A673 (cell line): ENCODE results near the gene FNDC10. TPM values are rescaled to one million over a fixed set of nuclear protein-coding genes. Genes with fewer than 3 reads are reported as not detected.
A peak's percentile ranks its signal among the peaks of the same experiment; 100 is the strongest.

Experiments
- BruUV-seq: library from RNA; stranded (reverse); fragments of 400-500 nt; replicated peaks from 2 replicates; lab custom pipeline; 2021; lab: Mats Ljungman, UMichigan
- CTCF ChIA-PET: fragments of 300-600 bp; sonication (Branson Sonifier 250); formaldehyde crosslinking; loops from one replicate; lab custom pipeline; 2022; ENCODE audit warnings: antibody characterized with exemption; lab: Charles Lee
- POLR2A ChIA-PET: fragments of 300-600 bp; sonication (Branson Sonifier 250); formaldehyde crosslinking; loops from one replicate; lab custom pipeline; 2022; ENCODE audit warnings: antibody characterized with exemption; ENCODE audit not compliant: low non-redundant PET; lab: Charles Lee
- DNase-seq: peaks from one replicate; pipeline ENCODE4 v3.0.0-alpha.2; 2015; ENCODE audit warnings: low spot score
- H3K27ac ChIP-seq: fragments of 200-600 bp; sonication (generic); 2 replicates; pipeline ENCODE4 v1.5.1; 2016; ENCODE audit warnings: mixed run types, low read depth, mild to moderate bottlenecking, mixed read lengths, antibody characterized with exemption, low read length; ENCODE audit not compliant: poor library complexity, severe bottlenecking
- H3K27me3 ChIP-seq: fragments of 200-600 bp; sonication (generic); replicated peaks from 2 replicates; pipeline ENCODE4 v1.6.1; 2017; ENCODE audit warnings: mixed run types, low read depth, mild to moderate bottlenecking, mixed read lengths, antibody characterized with exemption, low read length; ENCODE audit not compliant: insufficient read depth, poor library complexity
- H3K36me3 ChIP-seq: fragments of 200-600 bp; sonication (generic); 2 replicates; pipeline ENCODE4 v1.6.1; 2016; ENCODE audit warnings: mixed run types, mild to moderate bottlenecking, mixed read lengths, antibody characterized with exemption, low read length; ENCODE audit not compliant: insufficient read depth, poor library complexity, severe bottlenecking
- H3K4me1 ChIP-seq: fragments of 200-600 bp; sonication (generic); 2 replicates; pipeline ENCODE4 v1.6.1; 2017; ENCODE audit warnings: mixed run types, mild to moderate bottlenecking, mixed read lengths, antibody characterized with exemption, low read length; ENCODE audit not compliant: insufficient read depth, poor library complexity, severe bottlenecking
- H3K4me3 ChIP-seq: fragments of 200-600 bp; sonication (generic); 2 replicates; pipeline ENCODE4 v1.5.1; 2016; ENCODE audit warnings: low read depth, mixed run types, mild to moderate bottlenecking, mixed read lengths, low read length; ENCODE audit not compliant: poor library complexity, severe bottlenecking
- H3K9me3 ChIP-seq: fragments of 200-600 bp; sonication (generic); 2 replicates; pipeline ENCODE4 v1.6.1; 2016; ENCODE audit warnings: mixed run types, low read depth, mild to moderate bottlenecking, mixed read lengths, antibody characterized with exemption, low read length; ENCODE audit not compliant: poor library complexity, severe bottlenecking
- CTCF ChIP-seq: fragments of 300-800, 200-600 bp; sonication (generic); conservative IDR thresholded peaks from 2 replicates; pipeline ENCODE4 v1.5.1; 2017; ENCODE audit warnings: low read depth, mild to moderate bottlenecking, antibody characterized with exemption, low read length, moderate library complexity, mixed read lengths
- EZH2 ChIP-seq: fragments of 200-600 bp; sonication (generic); IDR thresholded peaks from 2 replicates; pipeline ENCODE4 v1.6.1; 2017; ENCODE audit warnings: borderline replicate concordance, low read depth, mild to moderate bottlenecking, mixed read lengths, antibody characterized with exemption, low read length; ENCODE audit not compliant: poor library complexity, severe bottlenecking
- intact Hi-C: fragments of 100-400 bp; cut with micrococcal nuclease; formaldehyde crosslinking; loops from one replicate; pipeline ENCODE4 v1.10.0; 2022; ENCODE audit not compliant: unreplicated experiment
- total RNA-seq: library from RNA; stranded (reverse); gene quantifications from 2 replicates; pipeline ENCODE4 v1.2.3, GENCODE V29; 2021

The FNDC10 gene
- total RNA-seq, 1 experiment from 2014 or later: 1.7 TPM

GRCh38 chr1:1631782-1632420 lies 32.0 kb upstream of the FNDC10 start, which contains the start of gene MMP23B:
MMP23B (plus strand) TSS chr1:1632173; CDS start chr1:1632219, 46 bp downstream.
- ChIA-PET CTCF (no interaction called here), POLR2A (interaction anchor here (0.6 kb wide), 1 partner anchor 16 kb away, joined by 4 read pairs; no protein-coding TSS in a partner anchor)
- no peak within 1 kb of the TSS for H3K4me3 ChIP-seq
- H3K36me3 ChIP-seq: no peaks in the 10 kb centered on the region
- BruUV-seq: no TSS peak
- no peaks in the 10 kb centered on the region for H3K9me3 ChIP-seq
- intact Hi-C loops: no loop called here
- no peak for TF ChIP-seq EZH2
- no peak for TF ChIP-seq CTCF
- H3K27ac ChIP-seq: no peak within 1 kb of the TSS
- peaks cover 11% of the 10 kb centered on the region for H3K4me1 ChIP-seq
- no peak for DNase-seq
- H3K27me3 ChIP-seq: peaks cover 18% of the 10 kb centered on the region

GRCh38 chr1:1630965-1631781 lies 31.2 kb upstream of the FNDC10 start:
- intact Hi-C loops: no loop called here
- Histone ChIP-seq H3K4me3 (no peak overlapping the region), H3K4me1 (peaks cover 11% of the 10 kb centered on the region), H3K27me3 (peaks cover 18% of the 10 kb centered on the region), H3K27ac (no peak overlapping the region), H3K9me3 (no peaks in the 10 kb centered on the region), H3K36me3 (no peaks in the 10 kb centered on the region)
- TF ChIP-seq EZH2 (peak; percentile 53), CTCF (no peak)
- DNase-seq: no peak
- POLR2A ChIA-PET: interaction anchor here (0.6 kb wide), 1 partner anchor 15 kb away, joined by 4 read pairs; no protein-coding TSS in a partner anchor
- CTCF ChIA-PET: no interaction called here
- no TSS peak for BruUV-seq

- Histone ChIP-seq H3K36me3 (no peaks in the 10 kb centered on the region), H3K27ac (no peak overlapping the region), H3K27me3 (peaks cover 18% of the 10 kb centered on the region), H3K9me3 (no peaks in the 10 kb centered on the region), H3K4me1 (peaks cover 13% of the 10 kb centered on the region), H3K4me3 (no peak overlapping the region)
- TF ChIP-seq CTCF: no peak
- no peak for TF ChIP-seq EZH2
- intact Hi-C loops: no loop called here
- BruUV-seq: no TSS peak
- peak; percentile 85 for DNase-seq
- CTCF ChIA-PET: no interaction called here
- POLR2A ChIA-PET: no interaction called here
Observed at GRCh38 chr1:1630191-1630964, 30.4 kb upstream of the FNDC10 start.
